GM12801 (cell line): Measurements from ENCODE around the gene HERC4.

Experiments used
- TF ChIP-seq, protein P1 (sequence below): IDR thresholded peaks from one replicate; pipeline ENCODE4 v1.5.1; 2011; ENCODE audit warnings: control low read depth; ENCODE audit not compliant: insufficient read length; ENCODE audit errors: extremely low read depth

The HERC4 gene

DNA sequence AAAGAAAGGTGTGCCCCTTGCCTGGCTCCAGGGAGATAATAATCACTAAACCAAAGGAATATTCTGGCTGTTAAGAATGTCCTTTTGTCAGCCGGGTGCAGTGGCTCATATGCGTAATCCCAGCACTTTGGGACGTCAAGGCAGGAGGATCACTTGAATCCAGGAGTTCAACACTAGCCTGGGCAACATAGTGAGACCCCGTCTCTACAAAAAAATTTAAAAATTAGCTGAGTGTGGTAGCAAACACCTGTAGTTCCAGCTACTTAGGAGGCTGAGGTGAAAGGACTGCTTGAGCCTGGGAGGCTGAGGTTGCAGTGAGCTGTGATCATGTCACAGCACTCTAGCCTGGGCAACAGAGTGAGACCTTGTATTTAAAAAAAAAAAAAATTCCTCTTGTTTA lies 74.1 kb downstream of the HERC4 start:
- TF ChIP-seq, protein P1, sequence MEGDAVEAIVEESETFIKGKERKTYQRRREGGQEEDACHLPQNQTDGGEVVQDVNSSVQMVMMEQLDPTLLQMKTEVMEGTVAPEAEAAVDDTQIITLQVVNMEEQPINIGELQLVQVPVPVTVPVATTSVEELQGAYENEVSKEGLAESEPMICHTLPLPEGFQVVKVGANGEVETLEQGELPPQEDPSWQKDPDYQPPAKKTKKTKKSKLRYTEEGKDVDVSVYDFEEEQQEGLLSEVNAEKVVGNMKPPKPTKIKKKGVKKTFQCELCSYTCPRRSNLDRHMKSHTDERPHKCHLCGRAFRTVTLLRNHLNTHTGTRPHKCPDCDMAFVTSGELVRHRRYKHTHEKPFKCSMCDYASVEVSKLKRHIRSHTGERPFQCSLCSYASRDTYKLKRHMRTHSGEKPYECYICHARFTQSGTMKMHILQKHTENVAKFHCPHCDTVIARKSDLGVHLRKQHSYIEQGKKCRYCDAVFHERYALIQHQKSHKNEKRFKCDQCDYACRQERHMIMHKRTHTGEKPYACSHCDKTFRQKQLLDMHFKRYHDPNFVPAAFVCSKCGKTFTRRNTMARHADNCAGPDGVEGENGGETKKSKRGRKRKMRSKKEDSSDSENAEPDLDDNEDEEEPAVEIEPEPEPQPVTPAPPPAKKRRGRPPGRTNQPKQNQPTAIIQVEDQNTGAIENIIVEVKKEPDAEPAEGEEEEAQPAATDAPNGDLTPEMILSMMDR, result no peak

DNA sequence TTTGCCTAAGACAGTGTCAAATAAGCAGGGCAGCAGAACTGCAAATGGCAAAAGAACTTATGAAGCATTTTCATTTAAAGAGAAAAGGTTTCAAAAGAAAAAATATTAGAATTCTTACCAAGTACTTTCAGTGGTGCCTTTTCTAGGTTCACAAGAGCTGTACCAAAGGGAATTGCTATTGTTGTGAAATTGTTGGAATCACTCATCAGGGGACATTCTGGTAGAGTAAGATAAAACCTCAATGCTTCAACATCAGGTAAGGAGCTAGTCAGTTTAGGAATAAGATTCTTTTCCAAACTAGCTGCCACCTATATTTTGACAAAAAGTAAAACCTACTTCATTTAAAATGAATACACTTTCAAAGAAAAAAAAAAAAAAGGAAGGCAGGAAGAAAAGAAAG lies 85.0 kb downstream of the HERC4 start:
- TF ChIP-seq, protein P1, result no peak

DNA sequence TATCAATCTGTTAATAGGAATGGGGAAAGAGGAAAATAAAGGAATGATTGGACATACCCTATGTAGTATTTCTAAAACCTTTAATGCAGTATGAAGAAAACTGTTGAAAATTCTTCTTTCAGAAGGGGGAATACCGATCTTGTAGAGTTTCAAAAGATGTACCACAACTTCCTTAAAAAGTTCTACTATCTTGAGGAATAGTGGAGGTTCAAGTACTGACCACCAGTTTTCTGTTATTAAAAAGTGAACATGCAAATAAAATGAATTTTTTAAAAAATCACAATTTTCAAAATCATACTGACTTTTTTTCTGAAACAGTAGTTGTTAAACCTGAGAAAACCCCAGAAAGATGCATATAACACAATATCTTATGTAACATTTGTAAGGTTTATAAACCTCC lies 86.5 kb downstream of the HERC4 start:
- TF ChIP-seq, protein P1, result no peak

DNA sequence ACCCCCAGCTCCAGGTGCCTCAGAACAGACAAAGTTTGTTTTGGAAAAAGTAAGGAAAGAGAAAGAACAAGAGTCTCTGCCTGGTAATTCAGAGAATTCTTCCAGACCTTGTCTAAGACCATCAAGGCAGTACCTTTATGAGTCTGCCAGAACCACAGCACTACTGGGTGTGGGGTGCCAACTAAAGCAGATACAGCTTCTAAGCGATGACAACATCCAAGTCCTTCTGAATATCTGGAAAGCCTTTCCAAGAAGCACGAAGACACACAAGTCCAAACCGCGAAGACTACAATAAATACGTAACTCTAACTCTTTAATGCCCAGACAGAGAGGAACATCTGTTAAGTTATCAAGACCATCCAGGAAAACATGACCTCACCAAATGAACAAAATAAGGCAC lies 96.3 kb downstream of the HERC4 start:
- TF ChIP-seq, protein P1, result no peak

DNA sequence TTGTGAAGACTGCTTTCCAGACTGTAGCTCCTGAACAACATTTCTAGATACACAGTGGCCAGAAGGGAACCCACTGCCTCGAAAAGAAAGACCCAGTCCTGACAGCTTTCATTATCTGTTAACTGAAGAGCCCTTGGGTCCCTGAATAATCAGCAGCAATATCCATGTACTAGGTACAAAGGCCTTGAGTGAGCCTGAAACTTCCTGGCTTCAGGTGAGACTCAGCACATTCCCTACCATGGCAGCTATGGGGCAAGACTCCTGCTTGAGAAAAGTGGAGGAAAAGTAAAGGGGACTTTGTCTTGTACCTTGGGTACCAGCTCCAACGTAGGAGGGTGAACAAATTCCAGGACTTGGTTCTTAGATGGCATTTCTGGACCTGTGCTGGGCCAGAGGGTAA lies 97.8 kb downstream of the HERC4 start:
- TF ChIP-seq, protein P1, result no peak

DNA sequence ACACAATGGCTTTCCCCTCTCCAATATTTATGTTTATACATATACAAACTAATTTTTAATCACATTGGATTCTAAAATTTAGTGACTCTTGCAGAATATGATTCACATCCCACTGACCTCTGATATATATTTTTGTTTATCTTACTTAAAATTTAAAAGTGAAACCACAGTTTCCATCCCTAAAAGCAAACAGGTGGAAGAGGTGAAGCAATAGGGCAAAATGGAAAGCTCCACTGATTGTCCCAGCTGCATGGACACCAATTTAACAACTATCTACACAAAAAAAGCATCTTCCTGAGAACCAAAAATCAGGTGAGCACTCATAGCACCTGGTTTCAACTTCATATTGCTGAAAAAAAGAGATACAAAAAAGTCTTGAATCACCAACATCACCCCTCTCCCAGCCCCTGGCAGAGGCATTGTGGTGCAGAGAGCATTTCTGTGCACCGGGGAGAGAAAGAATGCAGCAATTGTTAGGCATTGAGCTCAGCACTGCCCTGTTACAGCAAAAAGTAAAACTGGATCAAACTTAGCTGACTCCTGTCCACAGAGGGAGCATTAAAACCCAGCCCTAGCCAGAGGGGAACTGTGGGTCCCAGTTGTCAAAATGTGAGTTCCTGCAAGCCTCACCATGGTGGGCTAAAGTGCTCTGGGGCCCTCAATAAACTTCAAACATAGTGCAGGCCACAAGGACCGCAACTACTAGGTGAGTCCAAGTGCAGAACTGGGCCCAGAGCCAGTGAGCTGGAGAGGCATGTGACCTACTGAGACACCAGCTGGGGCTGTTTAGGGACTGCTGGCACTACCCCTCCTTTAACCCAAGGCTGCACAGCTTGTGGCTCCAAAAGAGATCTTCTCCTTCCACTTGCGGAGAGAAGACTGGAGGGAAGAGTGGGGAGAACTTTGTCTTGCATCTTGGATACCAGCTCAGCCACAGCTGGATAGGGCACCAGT lies 98.5 kb downstream of the HERC4 start:
- TF ChIP-seq, protein P1, result no peak

DNA sequence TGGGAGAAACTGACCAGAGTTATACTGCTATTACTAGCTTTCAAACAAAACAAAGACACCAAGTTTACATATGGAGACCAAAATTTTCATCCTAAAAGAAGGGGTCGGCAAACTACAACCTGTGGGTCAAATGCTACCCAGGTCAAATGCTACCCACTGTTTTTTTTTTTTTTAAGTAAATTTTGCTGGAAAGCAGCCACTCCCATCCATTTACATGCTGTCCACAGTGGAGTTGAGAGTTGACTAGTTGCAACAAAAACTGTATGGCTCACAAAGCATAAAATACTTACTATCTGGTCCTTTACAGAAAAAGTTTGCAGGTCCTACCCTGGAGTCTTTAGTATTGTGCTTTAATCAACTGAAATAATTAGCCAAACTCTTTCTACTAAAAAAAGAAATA lies 99.2 kb downstream of the HERC4 start:
- TF ChIP-seq, protein P1, result no peak
